IMR-90 (cell line): ENCODE results near the gene TCP1.

Experiments used
- BHLHE40 ChIP-seq: fragments of 150-350 bp; IDR thresholded peaks from 2 replicates; pipeline ENCODE4 v1.6.1; 2016; ENCODE audit warnings: mild to moderate bottlenecking, low read depth, low read length
- CEBPB ChIP-seq: IDR thresholded peaks from 2 replicates; pipeline ENCODE4 v1.6.1; 2012; ENCODE audit warnings: low read depth, low read length, improper control_type of control experiment
- CTCF ChIP-seq: conservative IDR thresholded peaks from 2 replicates; pipeline ENCODE4 v1.5.1; 2012; ENCODE audit warnings: mild to moderate bottlenecking, low read depth, low read length, improper control_type of control experiment
- POLR2A ChIP-seq: IDR thresholded peaks from 2 replicates; pipeline ENCODE4 v1.6.1; 2012; ENCODE audit warnings: mild to moderate bottlenecking, low read depth, low read length
- RAD21 ChIP-seq: IDR thresholded peaks from 2 replicates; pipeline ENCODE4 v1.6.1; 2012; ENCODE audit warnings: low read length, improper control_type of control experiment

GRCh38 chr6:159821122-159821521 is 31.7 kb upstream of the TCP1 start:
- TF ChIP-seq CTCF (no peak), RAD21 (no peak), BHLHE40 (no peak), POLR2A (no peak), CEBPB (no peak)
